GM18517 (cell line): Measurements from ENCODE around the gene KLHL29.

Experiments used
- ATAC-seq: cut with Tn5 transposase; IDR thresholded peaks from one replicate; pipeline ENCODE4 v1.9.1; 2021; ENCODE audit warnings: mild to moderate bottlenecking, moderate library complexity; ENCODE audit not compliant: unreplicated experiment

The KLHL29 gene

DNA sequence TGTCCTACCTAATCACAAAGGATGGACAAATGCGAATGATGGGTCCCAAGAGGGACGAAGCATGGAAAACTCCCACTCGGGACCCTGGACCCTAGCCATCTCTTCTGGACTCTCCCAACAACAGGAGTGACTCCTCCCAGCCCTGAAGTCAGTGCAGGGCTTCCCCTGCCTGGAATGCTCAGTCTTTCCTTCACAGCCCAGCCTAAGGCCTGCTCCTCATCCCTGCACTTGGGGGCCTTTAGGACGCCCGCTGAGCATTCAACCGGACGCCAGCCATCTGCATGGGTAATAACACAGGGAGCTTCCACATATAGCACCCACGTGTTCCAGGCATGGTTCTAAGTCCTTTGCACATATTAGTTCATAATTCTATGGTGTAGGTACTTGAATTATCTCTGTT is 237.5 kb downstream of the KLHL29 start:
- ATAC-seq, result no peak

DNA sequence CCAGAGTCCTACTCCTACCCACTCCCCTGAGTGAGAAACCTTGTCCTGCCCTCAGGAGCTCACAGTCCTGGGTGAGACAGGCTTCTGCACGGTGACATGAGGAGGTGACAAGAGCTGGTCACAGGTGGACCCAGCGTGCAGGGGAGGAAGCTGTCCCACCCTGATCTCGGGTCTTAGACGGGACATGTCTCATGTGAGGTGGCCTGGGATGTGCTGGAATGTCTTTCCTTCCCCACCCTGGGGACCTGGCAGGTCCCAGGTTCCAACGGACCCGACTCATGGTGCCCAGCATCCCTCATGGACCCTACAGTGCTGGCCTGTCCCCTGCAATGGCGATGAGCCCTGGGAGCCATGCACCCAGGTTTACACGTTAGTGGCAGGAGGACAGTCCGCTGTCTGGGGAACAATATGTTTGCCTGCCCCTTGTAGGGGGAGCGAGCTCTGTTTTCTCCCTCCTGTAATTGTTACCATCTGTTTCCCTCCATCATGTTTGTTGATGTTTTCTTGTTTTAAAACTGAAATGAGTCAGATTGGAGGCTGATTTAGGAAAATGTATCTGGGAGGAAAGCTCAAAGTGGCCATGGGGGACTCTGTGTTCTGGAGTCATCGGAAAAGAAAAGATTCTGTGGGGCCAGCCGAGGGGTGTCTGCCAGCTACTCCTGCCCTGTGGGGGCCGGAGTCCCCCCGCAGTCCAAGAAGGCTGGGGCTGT is 238.1 kb downstream of the KLHL29 start:
- no peak for ATAC-seq

DNA sequence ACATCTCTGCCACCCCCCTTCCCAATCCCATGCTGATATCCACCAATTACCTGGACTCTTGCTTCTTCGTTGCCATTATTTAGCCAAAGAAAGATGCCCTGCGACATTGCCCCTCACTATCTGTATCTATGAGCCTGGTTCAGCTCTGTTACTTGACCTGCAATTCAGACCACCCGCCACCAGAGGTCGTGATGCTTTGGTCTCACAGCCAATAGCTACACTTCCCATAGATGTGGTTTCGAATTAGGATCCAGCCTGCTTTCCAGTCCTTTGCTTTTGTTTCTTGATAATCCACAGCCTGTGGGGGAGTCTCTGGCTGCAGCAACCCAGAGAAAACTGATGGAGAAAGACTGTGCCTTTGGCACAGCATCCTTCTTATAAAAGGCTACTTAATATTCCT is 239.4 kb downstream of the KLHL29 start:
- ATAC-seq, result no peak

DNA sequence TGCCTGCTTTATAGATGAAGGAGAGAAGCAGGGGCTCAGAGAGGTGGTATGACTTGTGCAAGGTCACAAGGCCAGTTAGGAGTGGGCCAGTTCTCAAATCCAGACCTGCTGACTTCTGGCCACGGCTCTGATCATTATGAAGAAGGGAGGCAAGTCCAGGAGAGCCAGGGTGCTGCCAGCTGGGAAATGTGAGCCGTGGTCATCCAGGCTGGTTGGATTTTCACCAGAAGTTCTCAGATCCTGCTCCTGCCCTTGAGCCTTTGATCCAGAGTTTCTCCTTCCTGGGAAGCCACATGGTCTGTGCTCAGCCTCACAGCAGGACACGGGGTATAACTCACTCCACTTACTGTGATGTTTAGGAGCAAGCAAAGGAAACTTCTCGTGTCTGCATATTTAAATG is 239.9 kb downstream of the KLHL29 start:
- no peak for ATAC-seq

DNA sequence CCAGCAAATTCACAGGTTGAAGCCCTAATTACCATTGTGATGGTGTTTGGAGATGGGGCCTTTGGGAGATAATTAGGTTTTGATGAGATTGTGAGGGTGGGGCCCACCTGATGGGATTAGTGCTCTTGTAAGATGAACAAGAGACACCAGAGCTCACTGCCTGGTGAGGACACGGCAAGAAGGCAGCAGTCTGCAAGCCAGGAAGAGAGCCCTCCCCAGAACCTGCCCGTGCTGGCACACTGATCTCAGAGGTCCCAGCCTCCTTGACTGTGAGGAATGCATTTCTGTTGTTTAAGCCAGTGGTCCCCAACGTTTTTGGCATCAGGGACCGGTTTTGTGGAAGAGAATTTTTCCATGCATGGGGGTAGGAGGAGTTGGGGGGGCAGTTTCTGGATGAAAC is 240.7 kb downstream of the KLHL29 start:
- ATAC-seq, result no peak

DNA sequence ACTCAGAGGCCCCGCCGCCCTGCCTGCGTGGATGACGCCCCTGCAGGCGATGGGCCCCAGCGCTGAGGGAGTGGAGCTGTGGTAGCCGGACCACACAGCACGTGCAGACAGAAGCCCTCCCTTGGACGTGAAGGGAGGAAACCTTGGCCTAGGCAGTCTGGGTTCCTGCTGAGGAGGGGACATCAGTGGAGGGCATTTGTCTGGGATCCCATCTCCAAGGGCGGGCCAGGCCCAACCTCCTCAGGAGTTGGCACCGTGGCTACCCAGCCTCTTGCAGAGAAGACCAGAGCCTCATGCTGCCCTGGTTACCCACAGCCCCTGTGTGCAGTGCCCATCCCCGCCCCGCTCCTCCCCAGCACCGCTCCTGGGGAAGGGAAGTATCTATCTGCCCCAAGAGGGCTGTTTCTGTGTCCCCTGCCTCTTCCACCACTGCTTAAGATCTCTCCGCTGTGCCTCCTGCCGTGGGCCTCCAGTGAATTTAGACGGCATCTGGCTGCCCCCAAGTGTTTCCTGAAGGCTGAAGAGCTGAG is 241.8 kb downstream of the KLHL29 start:
- no peak for ATAC-seq

DNA sequence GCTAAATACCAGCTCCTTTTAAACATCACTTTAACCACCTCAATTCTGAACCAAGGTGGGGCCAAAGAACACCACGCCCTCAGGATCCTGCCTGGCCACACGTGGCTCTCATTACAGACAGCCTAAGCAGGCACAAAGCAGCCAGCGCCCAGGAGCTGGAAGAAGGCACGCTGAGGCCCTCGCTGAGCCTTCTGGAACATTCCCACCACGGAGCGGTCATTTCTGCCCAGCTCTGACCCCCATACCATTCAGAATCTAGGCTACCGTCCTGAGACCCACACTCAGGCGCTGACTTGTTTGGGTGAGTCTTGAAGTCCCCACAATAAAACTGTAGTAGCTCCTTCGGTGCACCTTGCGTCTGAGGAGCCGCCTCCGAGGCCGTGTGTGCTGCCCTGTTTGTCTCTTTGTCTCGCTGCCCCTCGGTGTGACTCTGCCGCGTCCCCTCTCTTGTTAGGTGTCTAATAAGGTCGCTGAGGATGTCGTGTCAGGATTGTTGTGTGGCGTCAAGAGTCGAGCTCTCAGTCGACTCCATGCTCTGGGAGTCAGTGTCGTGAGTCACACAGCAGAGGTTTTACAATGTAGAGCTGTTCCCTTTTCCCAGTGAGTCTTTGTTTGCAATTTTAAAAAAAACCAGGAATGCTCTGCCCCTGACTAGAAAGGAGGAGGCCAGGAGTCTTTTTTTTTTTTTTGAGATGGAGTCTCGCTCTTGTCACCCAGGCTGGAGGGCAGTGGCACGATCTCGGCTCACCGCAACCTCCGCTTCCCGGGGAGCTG is 242.4 kb downstream of the KLHL29 start:
- ATAC-seq, result no peak

DNA sequence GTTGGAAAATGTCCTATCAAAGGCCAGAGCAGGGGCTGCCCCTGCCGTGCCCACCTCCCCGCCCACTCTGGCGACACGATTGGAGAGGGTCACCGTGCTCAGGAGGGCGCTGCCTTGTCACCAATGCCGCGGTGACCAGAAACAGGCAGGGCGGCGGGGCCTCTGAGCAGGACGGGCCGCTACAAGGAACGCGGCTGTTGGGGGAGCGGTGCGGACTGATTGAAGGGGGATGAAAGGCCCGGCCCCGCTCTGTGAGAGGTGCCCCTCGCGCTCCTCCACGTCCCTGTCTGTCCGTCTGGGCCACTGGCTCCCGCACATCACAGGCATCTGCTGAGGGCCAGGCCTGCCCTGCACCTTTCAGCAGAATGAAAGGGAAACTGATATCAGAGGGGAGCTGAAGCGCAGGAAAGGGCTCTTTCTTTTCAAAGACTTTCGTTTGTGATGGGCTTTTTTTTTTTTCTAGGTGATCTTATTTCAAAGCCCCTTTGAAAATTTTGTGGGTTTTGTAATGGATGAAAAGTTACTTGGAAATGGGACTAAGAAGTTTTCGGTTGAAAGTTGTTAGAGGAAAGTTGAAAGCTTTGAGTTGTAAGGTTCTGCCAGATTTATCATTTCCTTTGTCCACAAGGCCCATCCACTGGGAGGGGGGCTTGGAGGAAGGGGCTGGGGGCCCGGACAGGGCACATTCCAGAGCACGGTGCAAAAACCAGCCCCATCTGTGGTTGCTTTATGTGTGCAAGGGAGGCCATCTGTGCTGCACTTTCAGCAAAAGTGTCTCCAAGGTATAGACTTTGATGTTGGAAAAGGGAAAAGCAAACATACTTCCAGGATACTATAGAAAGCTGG is 244.2 kb downstream of the KLHL29 start:
- no peak for ATAC-seq

DNA sequence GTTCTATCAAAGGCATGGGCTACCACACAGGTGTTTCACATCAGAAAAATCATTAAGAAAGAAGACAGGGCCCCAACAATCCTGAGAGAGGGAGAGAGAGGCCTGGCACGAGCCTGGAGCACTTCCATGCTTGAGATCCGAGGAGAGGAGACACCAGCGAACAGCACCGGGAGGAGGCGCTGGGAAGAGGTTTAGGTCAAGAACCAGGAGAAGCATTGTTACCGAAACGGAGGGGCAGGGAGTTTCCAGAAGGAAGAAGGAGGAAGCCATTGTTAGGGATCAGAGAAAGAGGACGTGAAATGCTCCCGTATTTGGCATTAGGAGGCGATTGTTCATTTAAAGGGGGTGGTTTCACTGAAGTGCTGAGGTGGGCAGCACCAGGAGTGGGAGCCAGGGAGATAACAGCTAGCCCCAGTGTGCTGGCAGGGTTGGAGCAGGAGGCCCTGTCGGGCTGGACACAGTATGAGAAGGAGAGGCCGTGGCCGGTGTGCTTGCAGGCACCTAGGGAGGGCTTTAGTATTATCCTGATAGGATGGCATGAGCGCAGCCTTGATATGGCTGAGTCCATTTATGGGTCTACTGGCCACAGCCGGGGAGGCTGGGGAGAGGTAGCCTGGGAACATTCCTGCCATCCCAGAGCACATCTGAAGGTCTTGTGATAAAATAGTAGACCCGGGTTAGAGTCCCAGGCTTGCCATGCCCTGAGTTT is 244.9 kb downstream of the KLHL29 start:
- no peak for ATAC-seq

DNA sequence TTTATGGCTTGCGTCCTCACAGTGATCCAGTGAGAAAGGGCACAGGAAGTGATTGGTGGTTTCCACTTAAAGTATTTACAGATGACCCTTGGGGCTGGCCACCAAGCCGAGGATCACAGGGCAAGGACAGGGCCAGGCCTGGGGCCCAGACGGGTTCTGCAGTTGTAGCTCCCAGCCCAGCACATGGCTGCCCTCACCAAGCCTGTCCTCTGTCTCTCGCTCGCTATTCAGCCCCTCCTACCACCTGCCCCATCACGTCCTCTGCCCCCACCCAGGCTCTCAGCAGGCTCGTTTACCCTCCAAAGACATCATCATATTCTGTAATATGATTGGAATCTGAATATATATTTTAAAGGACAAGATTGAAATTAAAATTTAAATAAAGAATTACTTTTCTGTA is 246.0 kb downstream of the KLHL29 start:
- ATAC-seq, result no peak

DNA sequence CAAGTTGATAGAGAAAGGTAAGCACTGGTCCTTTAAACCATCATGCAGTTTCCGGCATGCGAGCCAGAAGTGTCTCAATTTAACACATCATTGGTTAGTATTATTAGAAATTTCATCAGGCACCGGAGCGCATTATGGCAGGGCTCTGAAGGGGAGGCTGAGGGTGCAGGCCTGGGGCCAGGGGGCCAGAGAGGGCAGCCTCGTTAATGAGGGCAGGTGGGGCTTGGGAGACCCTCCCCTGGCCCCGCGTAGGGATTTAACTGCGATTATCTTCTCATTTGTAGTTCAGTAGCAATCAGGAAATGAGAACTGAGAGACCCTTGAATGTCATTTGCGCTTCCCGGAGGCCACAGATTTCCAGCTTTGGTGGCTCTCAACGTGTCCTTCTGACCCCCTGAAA is 246.4 kb downstream of the KLHL29 start:
- ATAC-seq, result no peak

DNA sequence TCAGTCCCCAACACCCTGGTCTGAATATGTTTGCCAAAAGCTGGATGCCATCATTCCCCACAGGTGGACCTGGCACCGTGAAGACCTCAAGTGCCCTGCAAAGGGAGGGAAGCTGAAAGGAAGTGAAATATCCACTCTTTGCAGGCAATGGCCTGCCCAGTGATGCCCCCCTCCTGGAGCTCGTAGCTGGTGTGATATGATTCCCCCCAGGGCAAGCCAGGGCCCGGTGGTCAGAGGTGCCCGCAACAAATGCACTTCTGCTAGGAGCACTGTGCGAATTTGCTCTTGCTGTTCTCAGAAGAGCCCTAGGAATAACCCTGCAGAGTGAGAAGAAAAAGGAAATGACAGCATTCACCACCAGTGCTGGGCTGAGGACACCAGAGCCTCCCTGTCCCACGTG is 247.4 kb downstream of the KLHL29 start:
- ATAC-seq, result no peak

DNA sequence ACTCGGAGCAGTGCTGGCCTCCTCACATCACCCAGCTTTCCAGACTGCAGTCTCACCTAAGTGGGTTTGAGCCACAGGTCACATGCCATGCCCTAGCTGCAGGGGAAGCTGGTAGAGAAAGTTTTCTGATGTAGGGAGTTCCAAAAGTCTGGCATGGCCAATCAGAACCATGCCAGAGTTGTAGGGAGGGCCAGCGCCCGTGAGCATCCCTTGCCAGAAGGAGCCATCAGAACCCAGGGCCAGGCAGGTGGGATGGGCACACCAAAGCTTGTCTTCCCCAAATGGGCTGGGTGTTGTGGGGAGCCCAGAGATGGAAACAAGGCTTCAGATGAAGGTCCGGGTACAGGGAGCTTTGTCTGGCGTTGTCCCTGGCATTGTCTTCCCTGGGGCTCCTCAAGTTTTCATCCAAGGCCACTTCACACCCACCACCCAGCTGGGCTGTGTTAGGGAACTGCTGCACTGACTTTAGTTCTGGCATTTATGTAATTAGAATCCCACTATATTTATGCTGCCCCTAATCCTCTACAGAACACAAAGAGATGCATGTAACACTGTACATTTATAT is 247.9 kb downstream of the KLHL29 start:
- ATAC-seq, result no peak

DNA sequence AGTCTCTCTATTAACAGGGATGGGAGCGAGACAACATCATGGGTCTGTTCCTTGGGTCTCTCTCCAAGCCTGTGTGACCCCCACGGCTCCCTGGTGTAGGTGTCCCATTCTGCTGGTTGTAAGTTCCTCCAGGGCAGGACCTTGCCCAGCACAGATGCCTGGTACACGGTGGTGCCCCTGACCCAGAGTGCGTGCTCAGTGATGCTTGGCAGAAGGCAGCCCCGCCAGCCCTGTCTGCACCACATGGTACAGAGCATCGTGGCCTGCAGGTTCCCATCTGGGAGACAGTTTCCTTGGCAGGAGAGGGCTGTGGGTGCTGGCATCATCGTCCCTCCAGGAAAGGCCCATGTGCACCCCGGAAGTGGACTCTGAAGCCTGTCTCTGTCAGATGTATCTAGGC is 249.0 kb downstream of the KLHL29 start:
- ATAC-seq, result no peak

DNA sequence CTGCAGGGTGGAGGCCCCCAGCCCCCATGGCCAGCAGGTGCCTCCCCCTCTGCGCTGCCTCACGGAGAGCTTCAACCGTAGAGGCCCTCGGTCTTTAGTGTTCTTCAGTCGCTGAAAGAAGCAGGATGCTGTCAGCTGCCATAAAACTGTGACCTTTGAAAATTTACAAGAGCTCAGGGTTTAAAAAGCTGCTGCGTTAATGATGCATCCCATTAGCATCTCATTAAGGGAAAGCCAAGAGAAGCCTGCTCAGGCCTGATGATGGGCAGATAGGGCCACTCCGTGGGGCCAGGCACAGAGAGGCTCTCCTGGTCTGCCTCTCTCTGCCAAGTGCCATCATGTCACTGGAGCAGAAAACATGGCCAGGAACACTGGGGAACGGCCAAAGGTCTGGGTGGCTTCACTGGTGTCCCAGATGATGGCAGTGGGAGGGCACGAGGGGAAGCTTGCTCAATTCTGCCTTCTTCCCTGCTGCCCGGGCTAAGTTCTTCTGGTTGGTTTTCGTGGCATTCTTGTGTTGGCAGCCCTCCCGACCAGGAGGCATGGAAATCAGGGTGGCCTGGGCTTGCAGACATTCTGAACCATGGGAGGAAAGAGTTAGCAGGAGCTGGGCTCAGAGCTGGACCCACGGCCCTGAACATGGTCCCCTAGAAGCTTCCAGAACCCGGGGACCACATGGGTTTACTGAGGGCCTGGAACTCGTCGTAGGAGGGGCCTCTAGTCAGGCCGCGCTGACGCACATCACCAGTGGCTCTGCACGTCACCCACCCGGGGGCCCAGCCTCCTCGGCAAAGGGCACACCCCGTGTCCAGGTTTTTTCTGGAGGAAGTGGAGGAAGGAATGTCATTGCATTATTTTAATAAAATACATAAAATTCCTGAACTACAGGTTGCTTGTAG is 250.7 kb downstream of the KLHL29 start:
- ATAC-seq, result no peak

DNA sequence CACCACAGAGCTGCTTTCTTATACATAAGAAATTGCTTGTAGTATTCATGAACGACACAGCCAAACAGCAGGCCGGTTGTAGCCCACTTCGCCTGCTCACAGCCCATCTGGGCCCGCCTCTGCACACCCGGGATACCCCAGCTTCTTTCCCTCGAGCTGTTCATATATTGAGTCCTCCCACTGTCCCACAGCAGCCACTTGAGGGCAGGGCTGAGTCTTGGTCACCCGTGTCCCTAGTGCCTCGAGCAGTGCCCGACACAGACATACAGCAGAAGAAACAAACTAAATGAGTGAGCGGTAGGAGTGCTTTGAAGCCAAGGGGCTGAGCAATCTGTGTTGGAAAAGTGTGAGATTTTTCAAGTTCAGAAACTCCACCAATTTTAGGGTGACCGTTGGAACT is 251.4 kb downstream of the KLHL29 start:
- ATAC-seq, result no peak

DNA sequence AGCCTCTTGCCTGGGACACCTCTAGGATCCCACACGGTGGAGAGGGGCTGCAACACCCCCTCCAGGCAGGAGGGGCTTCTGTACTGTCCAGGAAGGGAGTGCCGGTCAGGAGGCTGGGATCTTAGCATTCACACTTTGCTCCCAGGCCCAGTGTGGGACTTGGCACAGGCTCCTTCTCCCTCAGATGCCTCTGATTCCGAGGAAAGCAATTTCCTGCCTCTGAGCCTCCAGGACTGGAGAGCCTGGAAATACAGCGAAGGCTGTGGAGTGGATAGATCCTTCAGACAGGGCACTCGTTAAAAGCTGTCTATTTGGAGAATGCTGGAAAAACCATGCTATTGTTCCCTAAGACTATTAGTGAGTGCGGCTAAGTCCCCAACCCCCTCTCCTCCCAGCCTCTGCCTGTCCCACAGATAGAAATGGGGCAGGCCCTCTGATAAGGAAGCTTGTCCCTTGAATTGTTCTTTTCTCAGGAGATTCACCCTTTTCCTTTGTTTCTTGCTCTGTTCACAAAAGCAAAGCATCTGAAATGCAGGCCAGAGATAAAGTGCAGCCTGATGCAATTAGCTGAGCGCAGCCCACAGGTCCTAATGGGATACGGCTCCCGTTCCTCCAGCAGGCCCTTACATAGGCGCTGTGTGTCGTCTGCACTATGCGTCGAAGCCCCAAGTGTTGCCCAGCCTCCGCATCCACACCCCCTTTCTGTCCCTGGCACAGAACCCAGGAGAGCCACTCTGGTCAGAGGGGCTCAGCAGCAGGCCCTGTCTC is 252.2 kb downstream of the KLHL29 start:
- ATAC-seq, result no peak

DNA sequence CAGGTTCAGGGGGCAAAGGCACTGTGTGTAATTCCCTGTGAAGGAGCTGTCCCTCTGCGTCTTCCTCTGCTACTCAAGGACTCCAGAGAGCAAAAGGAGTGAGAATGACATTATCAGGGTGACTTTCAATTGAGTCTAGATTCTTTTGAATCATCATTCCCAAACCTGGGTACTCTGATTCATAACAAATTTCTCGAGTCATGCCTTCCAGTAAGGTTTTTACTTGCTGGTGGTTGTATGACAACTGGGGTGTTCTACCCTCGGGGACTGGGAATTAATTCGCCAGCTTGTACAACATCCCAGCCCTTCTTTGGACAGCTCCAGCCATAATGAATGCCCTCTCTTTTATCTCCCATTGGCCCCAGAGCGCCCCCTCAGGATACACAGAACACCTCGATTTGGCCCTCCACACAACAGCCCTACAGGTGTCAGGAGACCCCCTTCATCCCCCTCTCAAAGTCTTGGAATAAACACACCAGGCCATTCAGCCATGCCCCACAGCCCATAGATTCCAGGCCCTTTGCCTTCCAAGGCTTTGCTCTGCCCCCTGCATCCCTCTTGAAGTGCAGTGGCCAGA is 254.5 kb downstream of the KLHL29 start:
- ATAC-seq, result no peak
